Measurements from ENCODE around the gene ADH5. TPM values are rescaled to one million over a fixed set of nuclear protein-coding genes. Genes with fewer than 3 reads are reported as not detected.

Gene ADH5
- total RNA-seq, 1 experiment from 2014 or later, result 163 TPM

DNA sequence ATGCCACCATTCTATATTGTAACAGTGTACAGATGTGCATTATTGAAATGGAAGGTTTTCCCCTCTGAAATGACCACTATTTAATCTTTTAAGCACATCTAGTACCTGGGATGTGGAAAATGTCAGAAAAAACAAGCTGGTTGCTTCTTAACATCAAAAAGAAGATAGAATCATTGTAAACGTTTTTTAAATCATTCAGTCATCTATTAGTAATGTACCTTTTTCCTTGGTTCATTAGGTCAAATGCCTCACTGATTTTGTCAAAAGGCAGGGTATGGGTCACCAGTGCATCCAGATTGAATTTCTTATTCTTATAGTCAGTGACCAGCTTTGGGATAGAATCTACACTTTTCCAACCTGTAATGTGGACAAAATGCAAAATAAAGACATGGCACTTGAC lies 37.8 kb upstream of the ADH5 start:
- Histone ChIP-seq H3K9me3 (ENCODE audit: control insufficient read depth in 1 of 2, insufficient read depth in 1 of 2, low read depth in 1 of 2, low read length in 2 of 2) (0 out of 4 replicates have a peak, but pooled peaks cover 0 to 3% of the 10 kb centered on the region in 2 experiments), H2AFZ (ENCODE audit: low read depth, low read length, poor library complexity, severe bottlenecking) (no peak overlapping the region), H3K27me3 (ENCODE audit: insufficient read depth, low read length) (no peaks in the 10 kb centered on the region), H4K20me1 (ENCODE audit: insufficient read depth) (no peaks in the 10 kb centered on the region), H3K4me2 (ENCODE audit: low read length) (no peak overlapping the region), H3K9ac (ENCODE audit: low read length) (no peak overlapping the region), H3K27ac (ENCODE audit: low read depth, low read length) (no peak overlapping the region), H3K4me1 (ENCODE audit: control insufficient read depth in 1 of 2, insufficient read depth in 2 of 2, low read length in 2 of 2) (no peaks in the 10 kb centered on the region), H3K36me3 (ENCODE audit: control insufficient read depth in 1 of 2, insufficient read depth in 2 of 2, low read length in 2 of 2) (no peaks in the 10 kb centered on the region), H3K9me2 (ENCODE audit: insufficient read depth) (no peaks in the 10 kb centered on the region), H3K4me3 (replicated peaks in 1 of 2; ENCODE audit: low read depth in 1 of 2, low read length in 2 of 2) (no peak overlapping the region), H3K79me2 (ENCODE audit: insufficient read depth, low read length) (no peaks in the 10 kb centered on the region)
- DNase-seq (ENCODE audit: low read depth, low spot score) (no peak), ATAC-seq (no peak)
- BruUV-seq (replicated peaks), result no TSS peak
- ChIA-PET RAD21 (ENCODE audit: low non-redundant PET in 1 of 2, low total read pairs in 2 of 2, uncharacterized antibody in 2 of 2, unreplicated experiment in 2 of 2) (no interaction called here), CTCF (no interaction called here), POLR2A (no interaction called here)
- no peak for TF ChIP-seq JUND (IDR thresholded peaks at IDR 0.05)
- intact Hi-C loops (cut with micrococcal nuclease), result no loop called here

DNA sequence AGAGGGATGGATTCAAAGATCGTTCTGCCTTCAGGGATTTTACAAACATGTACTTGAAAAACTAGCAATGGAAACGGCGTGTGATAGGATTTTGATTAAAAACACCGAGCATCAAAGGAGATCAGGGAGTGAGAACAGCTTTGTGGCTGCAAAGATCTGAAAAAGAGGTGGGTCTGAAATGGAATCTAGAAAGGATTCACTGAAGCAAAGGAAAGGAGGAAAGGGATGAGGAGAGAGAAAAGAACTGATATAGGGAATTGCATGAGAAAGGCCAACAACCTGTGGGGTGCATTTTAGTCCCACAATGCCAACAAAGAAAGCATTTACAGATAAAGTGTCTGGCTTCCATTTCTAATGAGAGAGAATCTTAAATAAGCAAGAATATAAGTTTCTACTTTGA lies 32.4 kb upstream of the ADH5 start:
- ChIA-PET CTCF (no interaction called here), RAD21 (ENCODE audit: low non-redundant PET in 1 of 2, low total read pairs in 2 of 2, uncharacterized antibody in 2 of 2, unreplicated experiment in 2 of 2) (no interaction called here), POLR2A (no interaction called here)
- Histone ChIP-seq H3K4me2 (ENCODE audit: low read length) (no peak overlapping the region), H4K20me1 (ENCODE audit: insufficient read depth) (no peaks in the 10 kb centered on the region), H3K4me3 (replicated peaks in 1 of 2; ENCODE audit: low read depth in 1 of 2, low read length in 2 of 2) (no peak overlapping the region), H3K36me3 (ENCODE audit: control insufficient read depth in 1 of 2, insufficient read depth in 2 of 2, low read length in 2 of 2) (no peaks in the 10 kb centered on the region), H3K79me2 (ENCODE audit: insufficient read depth, low read length) (no peaks in the 10 kb centered on the region), H3K27ac (ENCODE audit: low read depth, low read length) (no peak overlapping the region), H3K4me1 (ENCODE audit: control insufficient read depth in 1 of 2, insufficient read depth in 2 of 2, low read length in 2 of 2) (no peaks in the 10 kb centered on the region), H3K9ac (ENCODE audit: low read length) (no peak overlapping the region), H2AFZ (ENCODE audit: low read depth, low read length, poor library complexity, severe bottlenecking) (no peak overlapping the region), H3K27me3 (ENCODE audit: insufficient read depth, low read length) (no peaks in the 10 kb centered on the region), H3K9me3 (ENCODE audit: control insufficient read depth in 1 of 2, insufficient read depth in 1 of 2, low read depth in 1 of 2, low read length in 2 of 2) (no peaks in the 10 kb centered on the region), H3K9me2 (ENCODE audit: insufficient read depth) (no peaks in the 10 kb centered on the region)
- DNase-seq (ENCODE audit: low read depth, low spot score) (no peak), ATAC-seq (no peak)
- no peak for TF ChIP-seq EGR1 (IDR thresholded peaks at IDR 0.05; ENCODE audit: low read depth)
- TF ChIP-seq EZH2 (IDR thresholded peaks at IDR 0.05), result no peak
- TF ChIP-seq, protein P1, sequence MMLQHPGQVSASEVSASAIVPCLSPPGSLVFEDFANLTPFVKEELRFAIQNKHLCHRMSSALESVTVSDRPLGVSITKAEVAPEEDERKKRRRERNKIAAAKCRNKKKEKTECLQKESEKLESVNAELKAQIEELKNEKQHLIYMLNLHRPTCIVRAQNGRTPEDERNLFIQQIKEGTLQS (IDR thresholded peaks at IDR 0.05), result no peak
- TF ChIP-seq, protein P2, sequence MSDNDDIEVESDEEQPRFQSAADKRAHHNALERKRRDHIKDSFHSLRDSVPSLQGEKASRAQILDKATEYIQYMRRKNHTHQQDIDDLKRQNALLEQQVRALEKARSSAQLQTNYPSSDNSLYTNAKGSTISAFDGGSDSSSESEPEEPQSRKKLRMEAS (IDR thresholded peaks at IDR 0.05), result no peak
- no peak for TF ChIP-seq ZNF274 (IDR thresholded peaks at IDR 0.05; ENCODE audit: low read depth, low read length)
- TF ChIP-seq YY1 (IDR thresholded peaks at IDR 0.05; ENCODE audit: extremely low read depth, insufficient replicate concordance, low read depth, low read length), result no peak
- no peak for TF ChIP-seq EZH2phosphoT487 (IDR thresholded peaks at IDR 0.05; ENCODE audit: borderline replicate concordance)
- TF ChIP-seq SRF (IDR thresholded peaks at IDR 0.05; ENCODE audit: low read depth), result no peak
- TF ChIP-seq, protein P3, sequence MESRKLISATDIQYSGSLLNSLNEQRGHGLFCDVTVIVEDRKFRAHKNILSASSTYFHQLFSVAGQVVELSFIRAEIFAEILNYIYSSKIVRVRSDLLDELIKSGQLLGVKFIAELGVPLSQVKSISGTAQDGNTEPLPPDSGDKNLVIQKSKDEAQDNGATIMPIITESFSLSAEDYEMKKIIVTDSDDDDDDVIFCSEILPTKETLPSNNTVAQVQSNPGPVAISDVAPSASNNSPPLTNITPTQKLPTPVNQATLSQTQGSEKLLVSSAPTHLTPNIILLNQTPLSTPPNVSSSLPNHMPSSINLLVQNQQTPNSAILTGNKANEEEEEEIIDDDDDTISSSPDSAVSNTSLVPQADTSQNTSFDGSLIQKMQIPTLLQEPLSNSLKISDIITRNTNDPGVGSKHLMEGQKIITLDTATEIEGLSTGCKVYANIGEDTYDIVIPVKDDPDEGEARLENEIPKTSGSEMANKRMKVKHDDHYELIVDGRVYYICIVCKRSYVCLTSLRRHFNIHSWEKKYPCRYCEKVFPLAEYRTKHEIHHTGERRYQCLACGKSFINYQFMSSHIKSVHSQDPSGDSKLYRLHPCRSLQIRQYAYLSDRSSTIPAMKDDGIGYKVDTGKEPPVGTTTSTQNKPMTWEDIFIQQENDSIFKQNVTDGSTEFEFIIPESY (IDR thresholded peaks at IDR 0.05; ENCODE audit: extremely low read depth, insufficient replicate concordance, low read length), result no peak
- no peak for TF ChIP-seq SP1 (IDR thresholded peaks at IDR 0.05; ENCODE audit: low read depth)
- TF ChIP-seq RAD21 (IDR thresholded peaks at IDR 0.05; ENCODE audit: low read depth), result no peak
- TF ChIP-seq, protein P4, sequence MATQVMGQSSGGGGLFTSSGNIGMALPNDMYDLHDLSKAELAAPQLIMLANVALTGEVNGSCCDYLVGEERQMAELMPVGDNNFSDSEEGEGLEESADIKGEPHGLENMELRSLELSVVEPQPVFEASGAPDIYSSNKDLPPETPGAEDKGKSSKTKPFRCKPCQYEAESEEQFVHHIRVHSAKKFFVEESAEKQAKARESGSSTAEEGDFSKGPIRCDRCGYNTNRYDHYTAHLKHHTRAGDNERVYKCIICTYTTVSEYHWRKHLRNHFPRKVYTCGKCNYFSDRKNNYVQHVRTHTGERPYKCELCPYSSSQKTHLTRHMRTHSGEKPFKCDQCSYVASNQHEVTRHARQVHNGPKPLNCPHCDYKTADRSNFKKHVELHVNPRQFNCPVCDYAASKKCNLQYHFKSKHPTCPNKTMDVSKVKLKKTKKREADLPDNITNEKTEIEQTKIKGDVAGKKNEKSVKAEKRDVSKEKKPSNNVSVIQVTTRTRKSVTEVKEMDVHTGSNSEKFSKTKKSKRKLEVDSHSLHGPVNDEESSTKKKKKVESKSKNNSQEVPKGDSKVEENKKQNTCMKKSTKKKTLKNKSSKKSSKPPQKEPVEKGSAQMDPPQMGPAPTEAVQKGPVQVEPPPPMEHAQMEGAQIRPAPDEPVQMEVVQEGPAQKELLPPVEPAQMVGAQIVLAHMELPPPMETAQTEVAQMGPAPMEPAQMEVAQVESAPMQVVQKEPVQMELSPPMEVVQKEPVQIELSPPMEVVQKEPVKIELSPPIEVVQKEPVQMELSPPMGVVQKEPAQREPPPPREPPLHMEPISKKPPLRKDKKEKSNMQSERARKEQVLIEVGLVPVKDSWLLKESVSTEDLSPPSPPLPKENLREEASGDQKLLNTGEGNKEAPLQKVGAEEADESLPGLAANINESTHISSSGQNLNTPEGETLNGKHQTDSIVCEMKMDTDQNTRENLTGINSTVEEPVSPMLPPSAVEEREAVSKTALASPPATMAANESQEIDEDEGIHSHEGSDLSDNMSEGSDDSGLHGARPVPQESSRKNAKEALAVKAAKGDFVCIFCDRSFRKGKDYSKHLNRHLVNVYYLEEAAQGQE (IDR thresholded peaks at IDR 0.05; ENCODE audit: low read depth), result no peak
- no peak for TF ChIP-seq POLR2AphosphoS5 (IDR thresholded peaks at IDR 0.05; ENCODE audit: low read depth, low read length)
- intact Hi-C loops (cut with micrococcal nuclease), result no loop called here
- BruUV-seq (replicated peaks), result no TSS peak

Data from HCT116 (cell line).